Measurements from ENCODE around the gene COPG1. TPM values are rescaled to one million over a fixed set of nuclear protein-coding genes. Genes with fewer than 3 reads are reported as not detected.

Gene COPG1
- total and polyA plus RNA-seq, 2 experiments from 2014 or later, result 169 to 185 TPM

- Histone ChIP-seq H3K27ac (peak overlapping the region; percentile 88), H3K4me1 (ENCODE audit: insufficient read depth) (peaks cover 26% of the 10 kb centered on the region), H2AFZ (peak overlapping the region; percentile 37), H3K36me3 (replicated peaks; ENCODE audit: insufficient read depth, low read depth) (no peaks in the 10 kb centered on the region), H4K20me1 (ENCODE audit: insufficient read depth, poor library complexity, severe bottlenecking) (no peaks in the 10 kb centered on the region), H3K9me3 (ENCODE audit: low read depth) (no peaks in the 10 kb centered on the region), H3K27me3 (no peaks in the 10 kb centered on the region), H3K4me3 (no peak overlapping the region), H3K9me2 (replicated peaks; ENCODE audit: insufficient read depth) (no peaks in the 10 kb centered on the region), H3K79me2 (no peaks in the 10 kb centered on the region), H3K4me2 (peak overlapping the region; percentile 70)
- WGBS (ENCODE audit: low lambda C conversion rate, missing lambda C conversion rate), result 12% methylated on average over 24 of the region's 26 CpGs
- peak; percentile 91 for DNase-seq (ENCODE audit: low spot score)
- TF ChIP-seq EZH2 (IDR thresholded peaks at IDR 0.05; ENCODE audit: borderline replicate concordance), result no peak
- TF ChIP-seq EZH2phosphoT487 (IDR thresholded peaks at IDR 0.05; ENCODE audit: low read depth, severe bottlenecking, unreplicated experiment), result no peak
- TF ChIP-seq, protein P1, sequence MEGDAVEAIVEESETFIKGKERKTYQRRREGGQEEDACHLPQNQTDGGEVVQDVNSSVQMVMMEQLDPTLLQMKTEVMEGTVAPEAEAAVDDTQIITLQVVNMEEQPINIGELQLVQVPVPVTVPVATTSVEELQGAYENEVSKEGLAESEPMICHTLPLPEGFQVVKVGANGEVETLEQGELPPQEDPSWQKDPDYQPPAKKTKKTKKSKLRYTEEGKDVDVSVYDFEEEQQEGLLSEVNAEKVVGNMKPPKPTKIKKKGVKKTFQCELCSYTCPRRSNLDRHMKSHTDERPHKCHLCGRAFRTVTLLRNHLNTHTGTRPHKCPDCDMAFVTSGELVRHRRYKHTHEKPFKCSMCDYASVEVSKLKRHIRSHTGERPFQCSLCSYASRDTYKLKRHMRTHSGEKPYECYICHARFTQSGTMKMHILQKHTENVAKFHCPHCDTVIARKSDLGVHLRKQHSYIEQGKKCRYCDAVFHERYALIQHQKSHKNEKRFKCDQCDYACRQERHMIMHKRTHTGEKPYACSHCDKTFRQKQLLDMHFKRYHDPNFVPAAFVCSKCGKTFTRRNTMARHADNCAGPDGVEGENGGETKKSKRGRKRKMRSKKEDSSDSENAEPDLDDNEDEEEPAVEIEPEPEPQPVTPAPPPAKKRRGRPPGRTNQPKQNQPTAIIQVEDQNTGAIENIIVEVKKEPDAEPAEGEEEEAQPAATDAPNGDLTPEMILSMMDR (IDR thresholded peaks at IDR 0.05; ENCODE audit: poor library complexity), result no peak
Observed at GRCh38 chr3:129305592-129306091, 56.2 kb downstream of the COPG1 start.

- Histone ChIP-seq H3K4me3 (no peak overlapping the region), H2AFZ (no peak overlapping the region), H3K4me2 (no peak overlapping the region), H4K20me1 (ENCODE audit: insufficient read depth, poor library complexity, severe bottlenecking) (no peaks in the 10 kb centered on the region), H3K36me3 (replicated peaks; ENCODE audit: insufficient read depth, low read depth) (no peaks in the 10 kb centered on the region), H3K9me3 (ENCODE audit: low read depth) (no peaks in the 10 kb centered on the region), H3K27ac (no peak overlapping the region), H3K4me1 (ENCODE audit: insufficient read depth) (peaks cover 29% of the 10 kb centered on the region), H3K9me2 (replicated peaks; ENCODE audit: insufficient read depth) (no peaks in the 10 kb centered on the region), H3K79me2 (no peaks in the 10 kb centered on the region), H3K27me3 (no peaks in the 10 kb centered on the region)
- DNase-seq (ENCODE audit: low spot score), result no peak
- 97% methylated on average over 3 of the region's 3 CpGs for WGBS (ENCODE audit: low lambda C conversion rate, missing lambda C conversion rate)
- TF ChIP-seq EZH2phosphoT487 (IDR thresholded peaks at IDR 0.05; ENCODE audit: low read depth, severe bottlenecking, unreplicated experiment) (no peak), EZH2 (IDR thresholded peaks at IDR 0.05; ENCODE audit: borderline replicate concordance) (no peak)
- TF ChIP-seq, protein P1 (IDR thresholded peaks at IDR 0.05; ENCODE audit: poor library complexity), result no peak
Observed at GRCh38 chr3:129308636-129309035, 59.2 kb downstream of the COPG1 start.

DNA sequence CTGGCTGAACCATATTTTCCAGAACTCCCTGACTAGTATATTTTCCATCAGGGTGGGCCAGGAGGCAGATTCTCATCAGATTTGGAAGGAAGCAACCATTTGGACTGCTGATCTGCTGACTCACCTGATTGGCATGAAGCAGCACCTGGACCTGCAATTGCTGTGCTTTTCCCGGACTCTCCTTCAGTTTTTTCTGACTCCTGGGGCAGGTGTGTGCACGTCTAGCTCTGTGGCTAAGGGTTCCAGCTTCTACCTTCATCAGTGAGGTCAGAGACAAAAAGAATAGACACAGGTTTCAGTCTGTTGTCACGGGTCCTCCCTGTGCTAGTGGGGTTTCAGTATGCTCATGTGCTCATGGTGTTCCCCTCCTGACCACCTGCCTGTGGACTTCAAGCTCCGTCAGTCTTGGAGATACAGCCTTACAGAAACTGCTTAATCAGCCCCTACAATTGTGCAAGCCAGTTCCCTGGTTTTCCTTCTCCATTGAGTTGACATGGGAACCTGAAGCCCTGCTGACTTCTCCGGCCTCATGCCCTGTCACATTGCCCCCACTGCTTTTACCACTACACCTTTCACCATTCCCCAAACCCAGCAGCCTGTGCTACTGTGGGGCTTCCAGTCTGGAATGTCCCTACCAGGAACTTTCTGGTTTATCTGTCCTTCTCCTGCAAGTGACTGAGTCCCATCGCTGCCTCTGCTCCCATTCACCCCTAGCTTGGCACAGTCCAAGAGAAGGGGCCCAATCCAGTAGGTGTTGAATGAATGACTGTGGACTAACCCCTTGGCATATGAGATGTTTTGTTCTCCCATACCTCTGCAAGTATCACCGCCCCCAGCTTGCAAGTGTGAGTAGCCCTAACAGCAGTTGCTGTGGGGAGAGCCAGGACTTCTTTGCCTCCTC lies 61.0 kb downstream of the COPG1 start:
- WGBS (ENCODE audit: low lambda C conversion rate, missing lambda C conversion rate), result 65% methylated on average over 7 of the region's 7 CpGs
- H3K79me2 ChIP-seq, result peaks cover 7% of the 10 kb centered on the region
- peaks cover 25% of the 10 kb centered on the region for H3K4me1 ChIP-seq (ENCODE audit: insufficient read depth)
- TF ChIP-seq, protein P1 (IDR thresholded peaks at IDR 0.05; ENCODE audit: poor library complexity), result no peak
- TF ChIP-seq EZH2 (IDR thresholded peaks at IDR 0.05; ENCODE audit: borderline replicate concordance), result no peak
- no peak for TF ChIP-seq EZH2phosphoT487 (IDR thresholded peaks at IDR 0.05; ENCODE audit: low read depth, severe bottlenecking, unreplicated experiment)
- no peaks in the 10 kb centered on the region for H3K36me3 ChIP-seq (replicated peaks; ENCODE audit: insufficient read depth, low read depth)
- no peaks in the 10 kb centered on the region for H3K27me3 ChIP-seq
- H2AFZ ChIP-seq, result no peak overlapping the region
- no peaks in the 10 kb centered on the region for H3K9me3 ChIP-seq (ENCODE audit: low read depth)
- H3K9me2 ChIP-seq (replicated peaks; ENCODE audit: insufficient read depth), result no peaks in the 10 kb centered on the region
- H4K20me1 ChIP-seq (ENCODE audit: insufficient read depth, poor library complexity, severe bottlenecking), result peaks cover 15% of the 10 kb centered on the region
- peak; percentile 69 for DNase-seq (ENCODE audit: low spot score)
- no peak overlapping the region for H3K4me3 ChIP-seq
- H3K4me2 ChIP-seq, result peak overlapping the region; percentile 50
- peak overlapping the region; percentile 89 for H3K27ac ChIP-seq

Measured in hepatocyte (in vitro differentiated cells).